Kidney glomerular epithelial cell (primary cell): ENCODE results near the gene PNMA6A.
"Not testable (repeated sequence)": the region's sequence is repeated elsewhere in the genome, so short reads cannot be mapped to it uniquely, and the experiment has no call there.

ENCODE experiments used
- DNase-seq: peaks from one replicate; lab custom pipeline; 2025; lab: John Stamatoyannopoulos, UW

Gene PNMA6A

GRCh38 chrX:153071909-153072583 is at the start of gene PNMA6A:
Gene PNMA6A (plus strand): TSS chrX:153072454. CDS start chrX:153073063, 609 bp downstream.
- not testable (repeated sequence) for DNase-seq

GRCh38 chrX:153026501-153026900 is 45.8 kb upstream of the PNMA6A start:
- not testable (repeated sequence) for DNase-seq

GRCh38 chrX:153028487-153028886 is 43.8 kb upstream of the PNMA6A start:
- not testable (repeated sequence) for DNase-seq

GRCh38 chrX:153029162-153029561 is 43.1 kb upstream of the PNMA6A start:
- no peak for DNase-seq

GRCh38 chrX:153029875-153030274 is 42.4 kb upstream of the PNMA6A start:
- DNase-seq: no peak

GRCh38 chrX:153030801-153031200 is 41.5 kb upstream of the PNMA6A start:
- no peak for DNase-seq

GRCh38 chrX:153032397-153033118 is 39.7 kb upstream of the PNMA6A start:
- peak; percentile 0 for DNase-seq

- DNase-seq: no peak
Observed at GRCh38 chrX:153049093-153049492, 23.2 kb upstream of the PNMA6A start.

GRCh38 chrX:153052534-153052933 is 19.7 kb upstream of the PNMA6A start:
- DNase-seq: no peak

- DNase-seq: no peak
Observed at GRCh38 chrX:153055871-153056749, 16.1 kb upstream of the PNMA6A start, which contains the start of gene PNMA3. Gene PNMA3 (plus strand): TSS chrX:153056470. CDS start chrX:153057056, 586 bp downstream.

- DNase-seq: no peak
Observed at GRCh38 chrX:153057281-153057680, 15.0 kb upstream of the PNMA6A start.

- no peak for DNase-seq
Observed at GRCh38 chrX:153059191-153060094, 12.8 kb upstream of the PNMA6A start.

- DNase-seq: no peak
Observed at GRCh38 chrX:153060095-153060445, 12.2 kb upstream of the PNMA6A start.

- peak; percentile 8 for DNase-seq
Observed at GRCh38 chrX:153061732-153062131, 10.5 kb upstream of the PNMA6A start.

- DNase-seq: no peak
Observed at GRCh38 chrX:153063315-153063714, 8.9 kb upstream of the PNMA6A start.

- no peak for DNase-seq
Observed at GRCh38 chrX:153064061-153064460, 8.2 kb upstream of the PNMA6A start.

GRCh38 chrX:153065389-153065788 is 6.9 kb upstream of the PNMA6A start:
- DNase-seq: no peak

GRCh38 chrX:153066402-153066801 is 5.9 kb upstream of the PNMA6A start:
- DNase-seq: not testable (repeated sequence)

- DNase-seq: not testable (repeated sequence)
Observed at GRCh38 chrX:153073331-153073730, 1.1 kb downstream of the PNMA6A start.

- DNase-seq: no peak
Observed at GRCh38 chrX:153074262-153074899, 2.1 kb downstream of the PNMA6A start.

- no peak for DNase-seq
Observed at GRCh38 chrX:153074935-153075334, 2.7 kb downstream of the PNMA6A start.
